Hematopoietic multipotent progenitor cell (in vitro differentiated cells): ENCODE data around the gene CTNNB1. TPM values are rescaled to one million over a fixed set of nuclear protein-coding genes. Genes with fewer than 3 reads are reported as not detected.

Source experiments
- DNase-seq, 3 donors: peaks; one replicate each; pipeline ENCODE4 v3.0.0-alpha.2; 2011 to 2015; ENCODE audit warnings: low read depth in 2 of 3, low spot score in 2 of 3
- total RNA-seq: library from RNA; depleted of rRNA; stranded (reverse); fragments of >200 nt; gene quantifications from one replicate; pipeline ENCODE4 v1.2.3, GENCODE V29; 2012

The CTNNB1 gene
- total RNA-seq = 571 TPM

- peak; percentile 89 to 94 (median 94) for DNase-seq
Measured at GRCh38 chr3:41198950-41199865, at the start of gene CTNNB1. Gene CTNNB1 (plus strand): TSS chr3:41199505. CDS start chr3:41224069, 24,564 bp downstream.

GRCh38 chr3:41155834-41156233 lies 43.5 kb upstream of the CTNNB1 start:
- no peak for DNase-seq

- no peak for DNase-seq
Measured at GRCh38 chr3:41158947-41159346, 40.4 kb upstream of the CTNNB1 start.

- no peak for DNase-seq
Measured at GRCh38 chr3:41159588-41160189, 39.6 kb upstream of the CTNNB1 start.

GRCh38 chr3:41162541-41162940 lies 36.8 kb upstream of the CTNNB1 start:
- no peak for DNase-seq

- DNase-seq = no peak
Measured at GRCh38 chr3:41163006-41163405, 36.3 kb upstream of the CTNNB1 start.

- DNase-seq = no peak
Measured at GRCh38 chr3:41163421-41163820, 35.9 kb upstream of the CTNNB1 start.

- DNase-seq = no peak
Measured at GRCh38 chr3:41164777-41165176, 34.5 kb upstream of the CTNNB1 start.

- peak in 1 of 3 donors; percentile 14 for DNase-seq
Measured at GRCh38 chr3:41167722-41168497, 31.4 kb upstream of the CTNNB1 start.

- no peak for DNase-seq
Measured at GRCh38 chr3:41169023-41169422, 30.3 kb upstream of the CTNNB1 start.

- no peak for DNase-seq
Measured at GRCh38 chr3:41173926-41174885, 25.1 kb upstream of the CTNNB1 start.

- DNase-seq = no peak
Measured at GRCh38 chr3:41175365-41175764, 23.9 kb upstream of the CTNNB1 start.

- no peak for DNase-seq
Measured at GRCh38 chr3:41176596-41176995, 22.7 kb upstream of the CTNNB1 start.

GRCh38 chr3:41178576-41178975 lies 20.7 kb upstream of the CTNNB1 start:
- DNase-seq = no peak

GRCh38 chr3:41180396-41180795 lies 18.9 kb upstream of the CTNNB1 start:
- no peak for DNase-seq

GRCh38 chr3:41182504-41183059 lies 16.7 kb upstream of the CTNNB1 start:
- DNase-seq = no peak

- DNase-seq = no peak
Measured at GRCh38 chr3:41184394-41184793, 14.9 kb upstream of the CTNNB1 start.

GRCh38 chr3:41186297-41186696 lies 13.0 kb upstream of the CTNNB1 start:
- no peak for DNase-seq

- no peak for DNase-seq
Measured at GRCh38 chr3:41188306-41188705, 11.0 kb upstream of the CTNNB1 start.
